Prostate gland (tissue), 2 donors: ENCODE measurements around the gene C1QL1.

Experiments used
- CTCF ChIP-seq, 4 experiments: fragments of 200-600 bp in 2 of 4; fragments of 450-650 bp in 2 of 4; sonication (generic) in 2 of 4; IDR thresholded peaks; 1 replicate in 3 of 4; 2 replicates in 1 of 4; pipeline ENCODE4 v1.5.1; 2016 to 2019; ENCODE audit warnings: antibody characterized with exemption in 4 of 4, mild to moderate bottlenecking in 2 of 4, moderate library complexity in 2 of 4
- POLR2A ChIP-seq: fragments of 450-650 bp; IDR thresholded peaks from one replicate; pipeline ENCODE4 v1.6.1; 2016; ENCODE audit warnings: antibody characterized with exemption, mild to moderate bottlenecking
- POLR2AphosphoS5 ChIP-seq: sonication (generic); formaldehyde crosslinking; IDR thresholded peaks from one replicate; pipeline ENCODE4 v1.6.1; 2017; ENCODE audit warnings: antibody characterized with exemption

- TF ChIP-seq CTCF (IDR thresholded peaks at IDR 0.05) (no peak), POLR2A (no peak), POLR2AphosphoS5 (no peak)
Measured at GRCh38 chr17:44920565-44920940, 47.5 kb downstream of the C1QL1 start.
